ENCODE data around the gene CLDN22.

The CLDN22 gene

DNA sequence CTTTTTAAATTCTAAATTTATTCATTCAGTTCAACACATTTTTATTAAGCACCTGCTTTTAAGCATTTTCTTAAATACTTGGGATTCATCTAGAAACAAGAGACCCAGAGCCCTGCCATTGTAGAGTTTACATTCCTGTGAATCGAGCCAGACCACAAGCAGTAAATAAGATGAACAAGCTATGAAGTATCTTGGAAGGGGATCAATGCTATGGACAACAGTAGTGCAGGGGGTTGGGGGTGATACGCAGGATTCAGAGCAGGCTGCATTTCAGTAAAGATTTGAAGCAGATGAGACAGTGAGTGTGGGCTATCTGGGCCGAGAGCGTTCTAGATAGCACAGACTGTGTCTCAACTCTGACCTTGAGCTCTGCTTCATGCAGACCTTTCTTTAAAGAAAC is 35.1 kb downstream of the CLDN22 start:
- Histone ChIP-seq H2AFZ (ENCODE audit: low read depth) (no peak overlapping the region), H3K27me3 (ENCODE audit: insufficient read depth, low read depth) (no peaks in the 10 kb centered on the region), H3K4me1 (ENCODE audit: low read depth, poor library complexity, severe bottlenecking) (no peaks in the 10 kb centered on the region), H3K79me2 (ENCODE audit: insufficient read depth, low read depth) (no peaks in the 10 kb centered on the region), H4K20me1 (ENCODE audit: insufficient read depth) (no peaks in the 10 kb centered on the region), H3K4me2 (no peak overlapping the region), H3K36me3 (ENCODE audit: insufficient read depth) (no peaks in the 10 kb centered on the region), H3K27ac (no peak overlapping the region), H3K9ac (no peak overlapping the region), H3K4me3 (IDR thresholded peaks at IDR 0.05; ENCODE audit: insufficient read depth, low read depth, low read length) (no peak overlapping the region)
- TF ChIP-seq, protein P1, sequence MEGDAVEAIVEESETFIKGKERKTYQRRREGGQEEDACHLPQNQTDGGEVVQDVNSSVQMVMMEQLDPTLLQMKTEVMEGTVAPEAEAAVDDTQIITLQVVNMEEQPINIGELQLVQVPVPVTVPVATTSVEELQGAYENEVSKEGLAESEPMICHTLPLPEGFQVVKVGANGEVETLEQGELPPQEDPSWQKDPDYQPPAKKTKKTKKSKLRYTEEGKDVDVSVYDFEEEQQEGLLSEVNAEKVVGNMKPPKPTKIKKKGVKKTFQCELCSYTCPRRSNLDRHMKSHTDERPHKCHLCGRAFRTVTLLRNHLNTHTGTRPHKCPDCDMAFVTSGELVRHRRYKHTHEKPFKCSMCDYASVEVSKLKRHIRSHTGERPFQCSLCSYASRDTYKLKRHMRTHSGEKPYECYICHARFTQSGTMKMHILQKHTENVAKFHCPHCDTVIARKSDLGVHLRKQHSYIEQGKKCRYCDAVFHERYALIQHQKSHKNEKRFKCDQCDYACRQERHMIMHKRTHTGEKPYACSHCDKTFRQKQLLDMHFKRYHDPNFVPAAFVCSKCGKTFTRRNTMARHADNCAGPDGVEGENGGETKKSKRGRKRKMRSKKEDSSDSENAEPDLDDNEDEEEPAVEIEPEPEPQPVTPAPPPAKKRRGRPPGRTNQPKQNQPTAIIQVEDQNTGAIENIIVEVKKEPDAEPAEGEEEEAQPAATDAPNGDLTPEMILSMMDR (conservative IDR thresholded peaks at IDR 0.05; ENCODE audit: low read depth, low read length) = no peak

DNA sequence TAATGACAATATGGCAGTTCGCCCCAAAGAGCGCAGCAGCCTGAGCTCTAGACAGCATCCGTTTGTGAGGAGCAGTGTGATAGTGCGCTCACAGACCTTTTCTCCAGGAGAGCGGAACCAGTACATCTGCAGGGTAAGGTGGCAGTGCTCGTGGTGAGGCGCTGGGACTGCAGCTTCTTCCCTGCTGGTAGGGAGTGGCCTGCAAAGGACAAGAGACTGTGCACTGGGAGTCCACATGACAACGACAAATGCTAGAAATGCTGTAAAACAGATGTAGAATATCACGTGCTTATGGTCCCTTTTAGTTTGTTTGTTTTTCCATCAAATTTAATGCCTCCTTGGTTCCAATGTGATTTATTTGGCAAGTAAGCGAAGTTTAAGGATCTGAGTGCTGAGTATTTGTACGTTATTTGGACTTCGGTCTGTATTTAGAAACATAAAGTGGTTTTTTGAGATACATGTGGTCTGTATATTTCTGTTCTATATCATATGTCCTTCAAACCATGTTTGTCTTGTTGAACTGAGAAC is 35.8 kb downstream of the CLDN22 start:
- Histone ChIP-seq H3K27ac (no peak overlapping the region), H3K9ac (no peak overlapping the region), H3K4me1 (ENCODE audit: low read depth, poor library complexity, severe bottlenecking) (no peaks in the 10 kb centered on the region), H3K27me3 (ENCODE audit: insufficient read depth, low read depth) (no peaks in the 10 kb centered on the region), H3K79me2 (ENCODE audit: insufficient read depth, low read depth) (no peaks in the 10 kb centered on the region), H4K20me1 (ENCODE audit: insufficient read depth) (no peaks in the 10 kb centered on the region), H3K4me3 (IDR thresholded peaks at IDR 0.05; ENCODE audit: insufficient read depth, low read depth, low read length) (no peak overlapping the region), H3K36me3 (ENCODE audit: insufficient read depth) (no peaks in the 10 kb centered on the region), H2AFZ (ENCODE audit: low read depth) (no peak overlapping the region), H3K4me2 (no peak overlapping the region)
- TF ChIP-seq, protein P1 (conservative IDR thresholded peaks at IDR 0.05; ENCODE audit: low read depth, low read length) = no peak

DNA sequence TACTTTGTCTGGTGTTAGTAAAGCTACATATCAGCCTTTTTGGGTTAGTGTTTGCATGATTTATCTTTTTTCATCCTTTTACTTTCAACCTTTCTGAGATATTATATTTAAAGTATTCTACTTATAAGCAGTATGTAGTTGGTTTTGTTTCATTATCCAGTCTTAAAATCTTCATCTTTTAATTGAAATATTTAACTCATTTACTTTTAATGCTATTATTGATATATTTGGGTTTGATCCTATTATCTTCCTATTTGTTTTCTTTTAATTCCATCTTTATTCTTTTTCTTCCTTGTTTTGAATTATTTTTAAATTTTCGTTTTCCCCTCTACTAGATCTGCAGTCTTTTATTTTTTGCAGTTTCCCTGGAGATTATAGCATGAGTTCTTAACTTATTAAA is 44.0 kb downstream of the CLDN22 start:
- Histone ChIP-seq H2AFZ (ENCODE audit: low read depth) (no peak overlapping the region), H4K20me1 (ENCODE audit: insufficient read depth) (no peaks in the 10 kb centered on the region), H3K4me1 (ENCODE audit: low read depth, poor library complexity, severe bottlenecking) (no peaks in the 10 kb centered on the region), H3K27ac (no peak overlapping the region), H3K79me2 (ENCODE audit: insufficient read depth, low read depth) (no peaks in the 10 kb centered on the region), H3K4me3 (IDR thresholded peaks at IDR 0.05; ENCODE audit: insufficient read depth, low read depth, low read length) (no peak overlapping the region), H3K27me3 (ENCODE audit: insufficient read depth, low read depth) (no peaks in the 10 kb centered on the region), H3K36me3 (ENCODE audit: insufficient read depth) (no peaks in the 10 kb centered on the region), H3K9ac (no peak overlapping the region), H3K4me2 (no peak overlapping the region)
- TF ChIP-seq, protein P1 (conservative IDR thresholded peaks at IDR 0.05; ENCODE audit: low read depth, low read length) = no peak

DNA sequence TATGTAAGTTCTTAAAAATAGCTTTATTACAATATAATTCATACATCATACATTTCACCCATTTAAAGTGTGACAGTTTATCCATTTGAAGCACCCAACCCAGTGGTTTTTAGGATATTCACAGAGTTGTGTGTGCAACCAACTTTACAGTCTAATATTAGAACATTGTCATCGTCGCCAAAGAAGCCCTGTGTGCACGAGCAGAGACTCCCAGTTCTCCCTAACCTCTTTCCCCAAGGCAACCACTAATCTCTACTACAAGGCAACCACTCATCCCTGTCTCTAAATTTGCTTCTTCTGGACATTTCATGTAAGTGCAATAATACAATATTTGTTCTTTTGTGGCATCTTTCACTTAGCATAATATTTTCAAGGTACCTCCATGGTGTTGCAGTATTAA is 47.7 kb downstream of the CLDN22 start:
- H3K27me3 ChIP-seq (ENCODE audit: insufficient read depth, low read depth) = no peaks in the 10 kb centered on the region
- no peaks in the 10 kb centered on the region for H4K20me1 ChIP-seq (ENCODE audit: insufficient read depth)
- no peaks in the 10 kb centered on the region for H3K79me2 ChIP-seq (ENCODE audit: insufficient read depth, low read depth)
- no peak overlapping the region for H2AFZ ChIP-seq (ENCODE audit: low read depth)
- no peaks in the 10 kb centered on the region for H3K4me1 ChIP-seq (ENCODE audit: low read depth, poor library complexity, severe bottlenecking)
- H3K9ac ChIP-seq = no peak overlapping the region
- no peak overlapping the region for H3K27ac ChIP-seq
- no peak overlapping the region for H3K4me3 ChIP-seq (IDR thresholded peaks at IDR 0.05; ENCODE audit: insufficient read depth, low read depth, low read length)
- no peak overlapping the region for H3K4me2 ChIP-seq
- TF ChIP-seq, protein P1 (conservative IDR thresholded peaks at IDR 0.05; ENCODE audit: low read depth, low read length) = no peak
- no peaks in the 10 kb centered on the region for H3K36me3 ChIP-seq (ENCODE audit: insufficient read depth)

All from KMS-11 (cell line).